Subcutaneous adipose tissue (tissue), 4 donors: ENCODE data around the gene MTMR12. TPM values are rescaled to one million over a fixed set of nuclear protein-coding genes. Genes with fewer than 3 reads are reported as not detected.

Source experiments
- total RNA-seq, 4 donors: library from RNA; depleted of rRNA; stranded (reverse); fragments of >200 nt; gene quantifications; one replicate each; pipeline ENCODE4 v1.1.0, GENCODE V29; 2016
- TF ChIP-seq, protein P1 (sequence below): fragments of 450-650 bp; IDR thresholded peaks from one replicate; pipeline ENCODE4 v1.5.1; 2016; ENCODE audit warnings: low read depth, mild to moderate bottlenecking, control low read depth, antibody characterized with exemption, moderate library complexity

MTMR12 gene
- total RNA-seq, 4 donors from 2014 or later, result 41.8 to 96.0 (median 62.3) TPM

DNA sequence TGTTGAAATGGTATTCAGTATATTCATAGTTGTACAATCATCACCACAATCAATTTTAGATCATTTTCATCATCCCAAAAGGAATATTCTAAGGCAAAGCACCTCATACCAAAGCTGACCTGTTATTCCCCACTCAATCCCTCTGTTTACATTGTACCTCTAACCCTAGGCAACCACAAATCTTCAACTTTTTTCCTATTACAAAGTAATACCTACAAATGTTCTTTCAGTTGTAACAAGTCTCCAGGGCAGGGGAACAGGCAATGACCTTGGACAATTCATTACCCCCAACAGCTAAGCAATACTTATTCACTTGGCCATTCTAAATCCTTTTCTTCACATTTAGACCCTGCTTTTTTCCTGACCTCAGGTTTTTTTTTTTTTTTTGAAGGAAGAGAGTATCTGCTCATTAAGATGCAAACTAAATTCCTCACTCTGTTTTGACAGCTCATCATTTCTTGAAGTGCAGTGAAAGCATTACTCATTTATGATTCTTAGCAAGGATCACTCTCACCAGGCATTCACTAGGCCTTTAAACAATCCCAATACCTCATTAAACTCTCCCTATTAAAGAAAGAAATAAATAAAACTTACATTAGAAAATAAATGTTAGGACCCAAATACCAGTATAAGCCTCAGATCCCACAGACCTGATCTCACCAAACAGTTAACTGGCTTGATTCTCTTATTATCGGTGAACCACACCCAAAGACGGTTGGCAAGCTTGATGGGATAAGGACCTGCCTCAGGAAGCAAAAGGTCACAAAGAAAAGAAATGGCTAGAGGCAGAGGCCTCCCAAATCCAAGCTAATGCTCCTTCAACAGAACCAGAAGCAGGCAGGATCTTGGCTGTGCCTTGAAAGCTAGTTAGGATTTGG, 15.3 kb downstream of the MTMR12 start:
- TF ChIP-seq, protein P1, sequence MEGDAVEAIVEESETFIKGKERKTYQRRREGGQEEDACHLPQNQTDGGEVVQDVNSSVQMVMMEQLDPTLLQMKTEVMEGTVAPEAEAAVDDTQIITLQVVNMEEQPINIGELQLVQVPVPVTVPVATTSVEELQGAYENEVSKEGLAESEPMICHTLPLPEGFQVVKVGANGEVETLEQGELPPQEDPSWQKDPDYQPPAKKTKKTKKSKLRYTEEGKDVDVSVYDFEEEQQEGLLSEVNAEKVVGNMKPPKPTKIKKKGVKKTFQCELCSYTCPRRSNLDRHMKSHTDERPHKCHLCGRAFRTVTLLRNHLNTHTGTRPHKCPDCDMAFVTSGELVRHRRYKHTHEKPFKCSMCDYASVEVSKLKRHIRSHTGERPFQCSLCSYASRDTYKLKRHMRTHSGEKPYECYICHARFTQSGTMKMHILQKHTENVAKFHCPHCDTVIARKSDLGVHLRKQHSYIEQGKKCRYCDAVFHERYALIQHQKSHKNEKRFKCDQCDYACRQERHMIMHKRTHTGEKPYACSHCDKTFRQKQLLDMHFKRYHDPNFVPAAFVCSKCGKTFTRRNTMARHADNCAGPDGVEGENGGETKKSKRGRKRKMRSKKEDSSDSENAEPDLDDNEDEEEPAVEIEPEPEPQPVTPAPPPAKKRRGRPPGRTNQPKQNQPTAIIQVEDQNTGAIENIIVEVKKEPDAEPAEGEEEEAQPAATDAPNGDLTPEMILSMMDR, result no peak

DNA sequence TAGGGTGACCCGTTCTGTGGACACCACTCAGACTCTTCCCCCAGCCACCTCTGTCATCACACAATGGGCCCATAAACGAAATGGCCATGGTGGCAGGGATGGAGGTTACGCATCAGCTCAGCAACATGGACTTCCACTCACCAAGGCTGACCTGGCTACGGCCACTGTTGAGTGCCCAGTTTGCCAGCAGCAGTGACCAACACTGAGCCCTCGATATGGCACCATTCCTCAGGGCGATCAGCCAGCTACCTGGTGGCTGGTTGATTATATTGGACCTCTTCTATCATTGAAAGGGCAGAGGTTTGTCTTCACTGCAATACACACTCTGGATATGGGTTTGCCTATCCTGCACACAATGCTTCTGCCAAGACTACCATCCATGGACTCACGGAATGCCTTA, 21.1 kb downstream of the MTMR12 start:
- TF ChIP-seq, protein P1, result no peak

DNA sequence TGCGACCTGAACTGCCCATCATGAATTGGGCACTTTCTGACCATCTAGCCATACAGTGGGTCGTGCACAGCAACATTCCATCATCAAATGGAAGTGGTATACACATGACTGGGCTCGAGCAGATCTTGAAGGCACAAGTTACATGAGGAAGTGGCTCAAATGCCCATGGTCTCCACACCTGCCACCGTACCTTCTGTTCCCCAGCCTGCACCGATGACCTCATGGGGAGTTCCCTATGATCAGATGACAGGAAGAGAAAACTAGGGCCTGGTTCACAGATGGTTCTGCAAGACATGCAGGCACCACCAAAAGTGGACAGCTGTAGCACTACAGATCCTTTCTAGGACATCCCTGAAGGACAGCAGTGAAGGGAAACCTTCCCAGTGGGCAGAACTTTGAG, 21.8 kb downstream of the MTMR12 start:
- TF ChIP-seq, protein P1, result no peak

DNA sequence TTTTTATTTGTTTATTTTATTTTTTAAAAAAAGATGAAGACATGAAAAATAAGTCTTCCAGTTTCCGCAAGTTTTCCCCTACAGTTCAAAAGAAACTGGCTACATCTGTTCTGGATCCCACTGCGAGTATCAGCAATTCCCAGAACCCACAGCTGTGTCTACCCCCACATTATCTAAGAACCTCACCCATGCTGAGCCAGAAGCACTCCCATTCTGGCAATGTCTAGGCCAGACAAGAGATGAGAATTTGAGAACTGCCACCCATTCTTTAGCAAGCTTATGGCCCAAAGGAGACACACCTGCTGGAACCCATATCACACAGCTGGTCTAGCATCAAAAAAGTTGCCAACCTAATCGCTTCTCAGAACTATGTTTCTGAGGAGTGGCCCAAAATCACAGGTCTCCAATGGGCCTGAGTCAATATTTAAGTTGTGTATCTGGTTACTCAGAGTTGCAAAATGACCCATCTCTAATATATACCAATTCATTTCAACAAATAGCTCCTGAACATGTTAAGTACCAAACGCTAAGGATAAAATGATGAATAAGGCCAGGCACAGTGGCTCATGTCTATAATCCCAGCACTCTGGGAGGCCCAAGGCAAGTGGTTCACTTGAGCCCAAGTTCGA, 27.1 kb downstream of the MTMR12 start:
- TF ChIP-seq, protein P1, result no peak

DNA sequence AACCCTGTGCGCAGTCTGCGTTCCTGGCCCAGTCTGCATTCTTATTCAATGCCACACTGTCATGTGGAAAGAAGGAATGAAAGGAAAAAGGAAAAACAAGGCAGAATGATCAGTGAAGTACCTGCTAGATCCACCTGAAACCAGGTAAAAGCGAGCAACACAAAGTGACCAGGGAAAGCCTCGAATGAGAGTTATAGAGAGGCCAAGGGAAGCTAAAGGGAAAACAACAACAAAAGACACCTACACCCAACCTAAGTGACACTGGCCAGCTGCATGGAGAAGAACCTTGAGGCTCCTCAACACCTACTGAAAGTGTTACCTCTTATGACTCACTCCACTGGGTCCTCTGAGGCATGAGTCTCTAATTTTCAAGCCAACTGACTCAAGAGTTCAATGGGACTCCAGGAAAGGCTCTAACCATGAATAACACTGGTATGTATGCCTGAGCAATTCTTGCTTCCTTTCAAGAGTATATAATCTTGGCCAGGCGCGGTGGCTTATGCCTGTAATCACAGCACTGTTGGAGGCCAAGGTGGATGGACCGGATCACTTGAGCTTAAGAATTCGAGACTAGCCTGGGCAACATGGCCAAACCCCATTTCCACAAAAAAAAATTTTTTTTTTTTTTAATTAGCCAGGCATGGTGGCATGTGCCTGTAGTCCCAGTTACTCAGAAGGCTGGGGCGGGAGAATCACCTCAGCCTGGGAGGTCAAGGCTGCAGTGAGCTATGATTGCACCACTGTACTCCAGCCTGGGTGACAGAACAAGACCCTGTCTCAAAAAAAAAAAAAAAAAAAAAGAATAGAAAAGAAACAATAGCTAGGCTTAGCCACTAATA, 29.0 kb downstream of the MTMR12 start:
- TF ChIP-seq, protein P1, result no peak

DNA sequence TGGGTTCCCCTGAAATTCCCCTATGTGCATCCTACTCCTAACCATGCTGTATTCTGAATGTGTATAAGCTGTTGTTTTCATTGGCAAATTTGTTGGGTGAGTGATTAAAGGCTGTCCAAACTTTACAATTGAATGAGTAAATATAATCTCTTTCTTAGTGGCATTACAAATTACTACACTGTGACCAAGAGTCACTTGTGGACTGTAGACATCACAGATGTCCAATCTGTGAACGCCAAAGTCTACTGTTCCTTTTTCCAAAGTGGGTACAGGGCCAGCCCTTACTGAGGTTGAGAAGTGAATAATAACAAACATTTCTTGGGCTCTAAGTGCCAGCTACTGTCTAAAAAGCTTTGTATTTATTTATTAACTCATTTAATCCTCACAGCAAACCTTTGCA, 29.7 kb downstream of the MTMR12 start:
- TF ChIP-seq, protein P1, result no peak

DNA sequence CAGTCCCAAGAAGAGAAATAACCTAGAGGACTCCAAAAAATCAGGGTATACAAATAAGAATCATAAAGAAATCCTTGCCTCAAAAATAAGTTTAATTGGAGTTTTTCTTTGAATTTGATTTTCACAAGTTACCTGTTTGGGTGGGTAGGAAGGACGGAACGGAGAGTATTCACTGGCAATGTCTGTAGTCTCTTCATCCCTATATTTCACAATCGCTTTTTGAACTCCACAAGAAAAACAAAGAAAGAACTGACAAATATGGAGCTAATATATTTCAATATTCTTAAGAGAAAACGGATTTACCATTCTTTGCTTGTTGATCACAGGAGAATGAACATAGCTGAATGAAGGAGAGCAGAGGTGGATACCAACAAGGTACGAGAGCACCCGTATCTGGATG, 30.1 kb downstream of the MTMR12 start:
- TF ChIP-seq, protein P1, result no peak
